HG02759 (cell line): ENCODE results near the gene GPC4.

ENCODE experiments used
- ATAC-seq: cut with Tn5 transposase; IDR thresholded peaks from one replicate; pipeline ENCODE4 v1.9.1; 2021; ENCODE audit warnings: mild to moderate bottlenecking, moderate library complexity; ENCODE audit not compliant: unreplicated experiment

Gene GPC4

DNA sequence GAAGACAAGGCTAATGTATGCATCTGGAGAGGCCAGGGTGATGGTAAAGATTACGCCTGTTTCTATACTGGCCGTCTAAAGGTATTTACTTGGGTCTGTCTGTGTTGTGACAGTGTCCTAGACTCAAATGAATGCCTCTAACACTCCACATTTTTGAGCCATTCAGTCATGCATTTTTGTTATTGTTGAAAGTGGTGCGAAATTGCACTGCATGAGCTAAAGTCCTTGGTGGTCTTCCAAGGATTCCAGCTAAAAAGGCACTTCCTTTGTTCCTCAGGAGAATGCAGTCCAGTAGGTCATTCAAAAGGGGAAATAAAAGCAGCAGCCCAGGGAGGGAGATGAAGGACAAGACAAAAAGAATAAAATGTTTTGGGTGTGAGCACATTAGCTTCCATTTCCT, 3.0 kb downstream of the GPC4 start:
- no peak for ATAC-seq

DNA sequence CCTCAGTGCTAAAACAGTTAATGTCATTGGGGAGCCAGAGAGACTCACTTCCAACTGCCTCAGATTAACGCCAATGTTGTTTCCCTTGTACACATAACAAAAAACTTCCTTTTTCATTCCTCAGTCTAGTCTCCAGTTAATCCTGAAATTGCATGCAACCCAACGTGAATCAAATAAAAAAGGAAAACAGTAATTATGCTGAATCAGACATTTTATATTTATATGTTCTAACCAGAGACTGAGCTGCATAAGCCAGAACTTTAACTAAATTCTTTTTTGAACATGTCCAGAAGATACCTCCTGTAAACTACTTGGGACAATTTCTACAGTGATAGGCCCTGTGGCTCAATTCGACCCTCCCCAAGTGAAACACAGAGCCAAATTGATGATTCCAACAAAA, 4.7 kb downstream of the GPC4 start:
- no peak for ATAC-seq

DNA sequence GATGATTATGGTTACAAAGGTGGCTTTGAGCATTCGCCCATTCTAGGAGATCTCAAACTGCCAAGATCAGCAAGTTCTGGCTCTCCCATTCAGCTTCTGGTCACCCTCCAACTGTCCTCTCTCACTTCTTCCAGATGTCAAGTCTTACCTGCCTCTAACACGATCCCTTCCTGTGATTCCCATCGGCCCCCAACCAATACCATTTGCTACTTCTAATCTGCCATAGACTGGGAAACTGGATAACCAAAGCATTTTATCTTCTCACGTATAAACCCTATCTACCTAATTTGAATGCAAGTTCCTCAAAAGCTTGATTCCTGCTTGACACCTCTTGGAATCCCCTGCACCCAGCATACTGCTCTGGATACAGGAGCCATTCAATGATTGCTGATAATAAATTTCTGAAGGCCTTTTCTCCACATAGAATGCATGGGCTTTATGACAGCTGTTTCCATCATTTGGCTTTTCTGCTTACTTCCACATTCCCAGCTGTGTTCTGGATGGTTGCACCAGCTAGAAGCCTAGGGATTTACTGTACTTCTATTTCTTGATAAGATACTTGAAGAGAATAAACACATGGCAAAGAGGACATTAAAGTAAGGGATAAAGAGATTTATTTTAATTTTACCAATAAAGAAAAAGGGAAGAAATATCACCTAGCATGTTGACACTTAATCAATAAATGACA, 9.6 kb downstream of the GPC4 start:
- no peak for ATAC-seq

- no peak for ATAC-seq
Observed at GRCh38 chrX:133403984-133404383, 11.3 kb downstream of the GPC4 start.

- ATAC-seq, result no peak
Observed at GRCh38 chrX:133402830-133403625, 12.3 kb downstream of the GPC4 start.

- ATAC-seq, result no peak
Observed at GRCh38 chrX:133402042-133402453, 13.2 kb downstream of the GPC4 start.

DNA sequence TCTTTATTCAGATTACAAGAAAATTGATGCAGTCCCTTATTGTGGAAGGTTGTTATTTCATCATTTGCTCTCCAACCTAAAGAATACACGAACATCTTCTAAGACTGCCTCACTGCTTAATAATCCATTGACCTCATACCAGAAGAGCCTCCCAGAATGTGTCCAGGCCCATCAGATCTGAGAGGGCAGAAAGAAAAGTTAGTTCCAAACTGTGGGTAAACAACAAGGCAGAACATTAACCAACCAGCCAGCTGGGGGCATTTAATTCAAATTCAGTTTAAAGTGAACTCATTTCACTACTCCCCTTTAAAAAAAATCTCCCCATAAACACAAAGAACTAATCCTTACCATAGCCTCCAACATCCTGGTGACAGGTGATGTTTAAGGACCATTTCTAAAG, 13.8 kb downstream of the GPC4 start:
- ATAC-seq, result no peak

GRCh38 chrX:133399411-133399810, 15.9 kb downstream of the GPC4 start:
- no peak for ATAC-seq

DNA sequence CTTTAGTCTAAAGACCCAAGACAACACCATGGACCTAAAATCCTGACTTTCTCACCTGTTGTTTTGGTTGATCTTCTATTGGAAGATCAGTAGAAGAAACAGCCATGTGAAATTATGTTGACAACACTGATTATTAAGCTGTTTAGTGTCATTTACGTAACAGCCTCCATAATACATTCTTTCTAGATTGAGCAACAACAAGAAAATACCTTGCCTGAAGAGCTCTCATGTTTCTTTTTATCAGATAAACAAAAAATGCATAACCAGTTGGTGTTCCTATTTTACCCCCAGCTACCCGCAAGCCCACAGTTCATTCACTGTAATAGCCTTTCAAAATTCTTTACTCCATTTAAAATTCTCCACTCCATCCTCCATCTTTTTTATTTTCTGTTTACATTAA, 20.5 kb downstream of the GPC4 start:
- ATAC-seq, result no peak

DNA sequence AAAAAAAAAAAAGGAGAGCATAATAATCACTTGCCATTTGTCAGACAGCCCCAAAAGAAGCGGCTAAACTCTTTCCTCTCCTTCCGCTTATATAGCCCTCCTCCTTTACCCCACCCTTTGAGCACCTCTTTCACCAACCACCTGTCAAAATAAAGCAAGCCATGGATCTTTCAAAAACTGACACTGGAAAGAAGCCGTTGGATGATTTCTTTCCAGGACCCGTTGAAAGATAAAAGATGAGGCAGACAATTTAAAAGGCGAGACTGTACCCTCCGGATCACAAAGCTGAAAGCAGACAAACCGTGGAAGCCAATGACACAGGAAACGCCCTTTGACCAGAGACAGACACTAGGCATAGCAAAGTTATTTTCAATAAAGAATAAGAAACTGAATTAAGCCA, 22.6 kb downstream of the GPC4 start:
- ATAC-seq, result no peak

DNA sequence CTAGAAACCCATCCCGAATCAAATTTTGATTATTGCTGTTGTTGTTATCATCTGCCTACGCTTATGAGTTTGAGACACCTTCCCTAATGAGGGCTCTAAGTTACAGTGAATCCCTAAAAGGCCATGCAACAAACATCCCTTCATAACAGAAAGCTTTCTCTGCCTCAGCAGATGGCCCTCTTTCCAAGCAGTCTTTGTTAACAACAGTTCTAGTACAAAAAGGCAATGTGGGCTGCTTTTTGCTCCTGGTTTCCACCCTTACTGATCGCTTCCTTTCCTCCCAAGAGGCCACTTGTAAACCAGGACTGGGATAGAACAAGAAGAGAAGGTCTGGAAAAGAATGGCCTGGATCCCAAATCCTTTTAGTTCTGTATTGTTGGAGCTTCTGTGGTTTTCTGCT, 24.2 kb downstream of the GPC4 start:
- ATAC-seq, result no peak

- no peak for ATAC-seq
Observed at GRCh38 chrX:133390676-133391075, 24.6 kb downstream of the GPC4 start.

GRCh38 chrX:133389975-133390374, 25.3 kb downstream of the GPC4 start:
- no peak for ATAC-seq

DNA sequence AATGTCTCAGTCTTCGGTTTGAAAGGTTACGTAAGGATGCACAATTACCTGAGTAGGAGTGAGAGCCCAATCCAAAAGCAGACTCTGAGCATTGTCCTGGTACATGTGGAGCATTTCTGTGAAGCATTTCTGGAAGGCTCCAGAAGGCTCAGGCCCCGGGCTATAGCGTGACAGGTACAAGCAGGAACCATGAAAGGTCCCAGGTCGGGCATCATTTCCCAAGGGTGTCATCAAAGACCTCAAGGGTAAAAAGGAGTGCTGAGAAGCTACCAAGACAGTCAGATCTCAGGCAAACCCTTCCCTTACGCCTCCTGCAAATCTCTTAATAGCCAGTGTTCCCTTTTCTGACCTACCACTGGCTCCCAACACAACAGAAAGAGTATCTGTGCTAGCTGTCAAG, 30.8 kb downstream of the GPC4 start:
- no peak for ATAC-seq

DNA sequence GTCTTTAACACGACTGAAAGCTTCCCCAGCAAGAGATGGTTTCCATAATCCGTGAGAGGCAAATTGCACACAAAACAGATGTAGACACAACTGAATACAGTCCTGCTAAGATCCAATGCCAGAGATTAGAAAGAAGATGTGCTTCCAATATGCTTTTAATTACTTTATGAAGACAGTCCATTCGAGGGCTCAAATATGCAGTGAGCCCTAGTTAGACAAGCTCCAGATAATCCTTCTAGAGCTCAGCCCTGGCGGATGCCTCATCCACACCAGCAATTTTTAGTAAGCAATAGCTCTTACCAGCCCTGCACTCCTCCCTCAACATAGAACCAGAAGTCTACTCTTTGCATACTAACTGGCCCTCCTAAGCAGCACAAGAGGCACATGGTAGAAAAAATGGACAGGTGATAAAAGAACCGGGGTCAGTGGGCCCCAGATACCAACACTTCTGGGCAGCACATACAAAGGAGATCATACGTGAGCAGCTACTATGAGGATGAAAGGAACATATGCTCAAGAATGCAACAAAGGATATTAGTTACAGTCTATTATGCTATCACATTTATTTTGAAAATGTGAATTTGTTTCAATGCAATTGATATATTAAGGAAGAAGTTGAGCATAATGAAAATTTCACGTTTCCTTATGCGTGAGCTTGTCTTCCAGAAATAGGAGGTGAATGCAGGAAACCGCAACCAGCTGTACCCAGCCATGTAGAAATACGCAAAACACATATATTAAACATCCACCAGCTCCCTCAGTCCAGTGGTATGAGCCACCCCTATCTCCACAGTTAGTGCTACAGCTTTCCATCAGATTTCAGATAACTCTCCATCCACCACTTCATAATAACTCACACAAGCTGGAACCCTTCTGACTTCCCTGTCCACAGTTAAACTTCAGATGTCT, 34.3 kb downstream of the GPC4 start:
- ATAC-seq, result peak; percentile 67

GRCh38 chrX:133376422-133376821, 38.9 kb downstream of the GPC4 start:
- ATAC-seq, result no peak

- no peak for ATAC-seq
Observed at GRCh38 chrX:133375615-133376340, 39.5 kb downstream of the GPC4 start.

- no peak for ATAC-seq
Observed at GRCh38 chrX:133374874-133375387, 40.4 kb downstream of the GPC4 start.

DNA sequence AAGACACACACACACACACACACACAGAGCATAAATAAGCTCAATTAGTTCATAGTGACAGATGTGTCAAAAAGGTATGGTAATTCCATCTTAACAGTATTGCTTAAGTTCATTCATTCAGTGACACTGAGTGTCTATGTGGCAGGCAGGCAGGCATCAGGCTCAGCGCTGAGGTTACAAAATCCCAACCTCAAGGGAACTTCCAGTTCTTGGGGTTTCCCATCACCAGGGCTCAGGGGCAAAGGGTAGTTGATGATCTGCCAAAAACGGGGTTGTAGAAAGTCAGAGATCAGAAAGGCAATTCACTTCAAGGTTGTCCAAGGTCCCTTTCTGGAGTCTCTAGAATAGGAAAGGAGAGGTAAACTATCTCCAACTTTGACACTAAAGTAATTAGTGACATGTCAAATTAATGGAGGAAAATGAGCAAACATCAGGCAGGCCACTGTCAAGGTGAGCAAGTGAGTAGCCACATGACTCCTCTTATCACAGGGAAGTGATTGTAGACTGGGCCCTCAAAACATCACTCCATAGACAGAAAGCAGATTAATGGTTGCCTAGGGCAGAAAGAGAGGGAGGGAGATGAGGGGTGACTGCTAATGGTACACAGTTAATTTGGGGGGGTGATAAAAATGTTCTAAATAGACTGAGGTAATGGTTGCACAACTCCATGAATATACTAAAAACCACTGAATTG, 41.8 kb downstream of the GPC4 start:
- no peak for ATAC-seq

GRCh38 chrX:133370696-133371275, 44.5 kb downstream of the GPC4 start:
- no peak for ATAC-seq
